ENCODE data around the gene AZI2.

GRCh38 chr3:28279770-28280169 lies 68.9 kb downstream of the AZI2 start:
- TF ChIP-seq CTCF (IDR thresholded peaks at IDR 0.05; ENCODE audit: insufficient read depth, low read length) (no peak), POLR2AphosphoS5 (IDR thresholded peaks at IDR 0.05; ENCODE audit: low read depth) (no peak)
